Stimulated activated naive CD8-positive, alpha-beta T cell treated with anti-CD3 and anti-CD28 coated beads, Interleukin-15, Interleukin-2, amounts not matched to agents 100 U/mL and 50 U/mL, for 24 hours (primary cell): ENCODE results near the gene CASS4.

Source experiments
- ATAC-seq: fragments of 150-1000 bp; cut with Tn5 transposase; one replicate; pipeline ENCODE4 v1.10.0; 2021
- DNase-seq: peaks from one replicate; pipeline ENCODE4 v3.0.0; 2021

The CASS4 gene

DNA sequence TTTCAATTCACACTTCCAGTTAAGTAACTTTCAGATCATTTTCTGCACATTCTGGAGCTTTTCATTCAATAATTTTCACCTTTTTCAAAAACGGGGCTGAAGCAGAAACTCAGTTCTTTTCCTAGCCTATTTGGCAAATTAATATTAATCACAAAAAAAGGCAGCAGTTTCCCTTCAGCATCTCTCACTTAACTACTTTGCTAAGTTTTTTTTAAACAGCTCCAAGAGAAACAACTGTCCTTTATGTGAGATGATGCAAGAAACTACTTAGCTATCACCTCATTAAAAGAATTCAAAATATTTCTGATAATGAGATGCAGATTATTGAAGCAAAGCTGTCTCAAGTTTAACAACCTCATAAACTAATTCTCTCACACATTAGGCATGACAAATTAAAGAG lies 11.8 kb downstream of the CASS4 start:
- no peak for DNase-seq

DNA sequence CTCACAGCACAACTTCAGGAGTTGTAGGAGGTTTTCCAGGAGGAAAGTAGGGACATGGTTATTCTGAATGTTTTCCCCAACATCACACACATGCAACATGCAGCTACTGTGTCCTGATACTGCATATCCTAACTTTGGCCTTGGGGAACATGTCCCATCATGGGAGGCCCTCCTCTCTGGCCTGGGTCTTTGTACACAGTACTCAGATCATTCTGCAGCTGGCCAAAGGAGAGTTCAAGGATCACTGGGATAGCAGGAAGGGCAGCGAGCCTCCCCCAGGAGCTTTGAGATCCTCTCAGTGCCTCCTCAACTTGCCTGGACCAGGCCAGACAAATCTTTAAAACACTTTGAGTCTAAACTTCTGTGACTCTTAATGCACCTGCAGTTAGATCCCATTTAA lies 12.9 kb downstream of the CASS4 start:
- no peak for ATAC-seq
- DNase-seq: no peak

More for the DNA sequence above, 11.8 kb downstream of the CASS4 start:
- no peak for ATAC-seq

DNA sequence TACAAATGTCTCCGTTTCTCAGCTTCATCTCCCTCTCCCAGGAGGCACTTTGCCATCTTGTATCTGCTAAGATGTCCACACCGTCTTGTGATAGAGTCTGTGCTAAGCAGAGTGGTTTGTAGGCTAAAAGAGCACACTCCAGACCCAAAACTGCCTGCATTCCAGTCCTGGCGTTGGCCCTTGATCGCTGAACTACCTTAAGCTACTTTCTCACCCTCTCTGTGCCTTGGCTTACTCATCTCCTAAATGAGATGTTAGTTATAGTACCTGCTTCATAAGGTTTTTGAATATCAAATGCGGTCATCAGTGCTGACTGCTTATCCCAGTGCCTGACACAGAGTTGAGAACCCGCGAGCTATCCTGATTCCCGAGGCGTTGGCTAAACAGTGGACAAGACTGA lies 14.0 kb downstream of the CASS4 start:
- ATAC-seq (no peak), DNase-seq (no peak)

DNA sequence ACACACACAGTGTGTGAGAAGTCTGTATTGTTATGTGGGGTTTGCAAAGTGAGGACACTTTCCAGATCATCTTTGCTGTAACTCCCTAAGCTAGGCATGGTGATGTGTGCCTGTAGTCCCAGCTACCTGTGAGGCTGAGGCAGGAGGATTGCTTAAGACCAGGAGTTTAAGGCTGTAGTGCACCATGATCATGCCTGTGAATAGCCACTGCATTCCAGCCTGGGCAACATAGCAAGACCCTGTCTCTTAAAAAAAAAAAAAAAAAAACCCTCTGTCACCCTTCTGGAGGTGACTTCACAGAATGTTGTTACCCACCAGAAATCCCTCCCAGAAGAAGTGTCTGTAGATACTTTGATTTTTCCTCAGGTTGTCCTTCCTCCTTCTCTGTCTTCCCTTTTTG lies 14.9 kb downstream of the CASS4 start:
- no peak for ATAC-seq
- no peak for DNase-seq

DNA sequence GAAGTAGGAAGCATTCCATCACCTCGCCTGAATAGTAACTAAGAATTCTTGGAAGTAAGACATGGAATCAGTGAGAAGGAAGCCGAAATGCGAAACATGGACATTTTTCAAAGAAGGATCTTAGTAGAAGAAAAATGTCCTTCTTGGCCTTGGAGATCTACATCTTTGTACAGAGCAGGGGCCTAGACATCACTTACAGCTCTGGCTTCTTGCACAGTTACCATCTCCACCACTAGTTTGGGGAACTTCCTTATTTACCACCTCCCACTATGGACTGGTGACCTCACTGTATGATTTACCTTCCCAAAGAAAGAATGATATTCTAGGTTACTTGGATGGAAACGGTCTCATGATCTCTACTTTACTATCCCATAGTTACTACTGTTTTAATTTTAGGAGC lies 15.7 kb downstream of the CASS4 start:
- no peak for DNase-seq
- no peak for ATAC-seq

DNA sequence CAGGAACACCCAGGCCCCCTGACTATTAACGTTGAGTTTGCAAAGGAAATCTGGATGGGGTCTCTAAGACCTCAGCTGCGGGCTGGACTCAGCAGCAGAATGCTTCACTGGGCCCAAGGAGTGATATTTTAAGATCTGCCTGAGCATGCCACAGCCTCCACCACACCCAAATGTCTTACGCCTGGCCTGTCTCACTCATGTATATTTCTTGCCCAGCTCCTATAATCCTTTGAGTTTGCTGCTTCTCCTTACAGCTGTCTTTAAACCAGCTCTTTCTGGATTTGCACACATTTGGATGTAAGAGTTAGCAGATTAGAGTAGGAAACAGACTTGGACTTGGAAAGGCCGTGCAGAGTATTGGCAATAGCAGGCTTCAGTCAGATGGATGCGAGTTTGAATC lies 16.4 kb downstream of the CASS4 start:
- ATAC-seq: no peak
- DNase-seq: no peak

DNA sequence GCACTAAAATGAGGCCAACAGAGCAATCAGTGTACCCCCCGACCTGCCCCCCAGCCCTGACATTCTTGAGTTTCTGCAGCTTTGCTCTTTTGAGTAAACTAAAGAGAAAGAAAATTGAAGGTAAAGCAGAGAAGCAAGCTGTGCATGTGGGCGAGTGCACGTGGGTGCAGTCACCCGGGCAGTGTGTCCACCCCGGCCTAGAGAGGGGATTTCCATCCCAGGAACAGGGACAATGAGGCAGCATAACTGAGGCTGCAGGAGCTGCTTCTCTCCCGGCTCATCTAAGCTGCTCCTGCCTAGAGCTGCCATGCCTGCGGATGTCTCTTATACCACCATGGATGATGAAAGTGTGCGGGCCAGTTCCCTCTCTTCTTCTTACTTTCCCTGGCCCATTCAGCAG lies 16.8 kb downstream of the CASS4 start:
- ATAC-seq: no peak
- no peak for DNase-seq

DNA sequence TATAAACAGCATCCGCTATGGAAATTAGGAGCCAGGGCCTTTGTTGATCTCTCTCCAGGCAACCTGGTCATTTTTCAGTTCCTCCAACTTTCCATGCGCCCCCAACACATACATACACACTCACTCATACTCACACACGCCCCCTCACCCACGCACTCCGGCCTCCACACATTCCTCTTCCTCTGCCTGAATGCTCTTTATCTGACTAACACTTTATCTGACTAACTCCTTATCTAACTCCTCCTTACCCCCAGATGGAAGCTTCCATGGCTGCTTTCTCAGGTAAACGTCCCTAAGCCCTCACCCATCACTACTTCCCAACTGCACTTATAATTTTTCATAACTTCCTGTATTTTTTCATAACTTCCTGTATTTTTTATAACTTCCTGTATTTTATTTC lies 17.4 kb downstream of the CASS4 start:
- DNase-seq: peak; percentile 58
- ATAC-seq: peak; percentile 60

DNA sequence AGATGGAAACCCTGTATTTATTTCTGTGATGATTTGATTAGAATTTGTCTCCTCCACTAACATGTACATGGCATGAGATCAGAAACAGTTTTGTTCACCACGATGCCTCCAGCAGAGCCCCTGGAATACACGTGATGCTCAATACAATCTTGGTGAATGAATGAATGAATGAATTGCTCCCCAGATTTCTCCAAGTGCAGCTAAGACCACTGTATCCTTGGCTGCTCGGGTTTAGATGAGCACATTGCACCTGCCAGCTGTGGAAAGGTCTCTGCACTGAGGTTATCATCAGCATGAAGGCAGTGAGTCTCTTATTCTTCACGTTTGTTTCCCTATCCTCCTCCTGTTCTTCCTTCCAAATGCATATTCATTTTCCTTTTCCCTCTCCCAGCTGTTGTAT lies 17.9 kb downstream of the CASS4 start:
- DNase-seq (no peak), ATAC-seq (no peak)

DNA sequence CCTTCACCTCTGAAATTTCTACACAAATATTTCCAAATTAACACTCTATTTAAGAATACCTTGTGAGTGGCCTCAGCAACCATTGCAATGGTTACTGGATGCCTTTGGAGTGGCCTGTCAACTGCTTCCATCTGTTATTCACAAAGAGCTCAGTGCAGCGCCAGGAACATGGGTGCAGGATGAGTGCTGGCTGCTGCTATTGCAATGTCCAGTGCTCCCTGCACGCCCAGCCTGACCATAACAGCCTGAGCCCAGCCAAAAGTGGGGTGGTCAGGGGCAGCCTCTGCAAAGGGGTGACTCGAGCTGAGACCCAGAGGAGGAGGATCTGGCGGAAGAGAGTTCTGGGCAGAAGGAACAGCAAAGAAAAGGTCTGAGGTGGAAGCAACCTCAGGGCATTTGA lies 18.4 kb downstream of the CASS4 start:
- DNase-seq (no peak), ATAC-seq (no peak)

DNA sequence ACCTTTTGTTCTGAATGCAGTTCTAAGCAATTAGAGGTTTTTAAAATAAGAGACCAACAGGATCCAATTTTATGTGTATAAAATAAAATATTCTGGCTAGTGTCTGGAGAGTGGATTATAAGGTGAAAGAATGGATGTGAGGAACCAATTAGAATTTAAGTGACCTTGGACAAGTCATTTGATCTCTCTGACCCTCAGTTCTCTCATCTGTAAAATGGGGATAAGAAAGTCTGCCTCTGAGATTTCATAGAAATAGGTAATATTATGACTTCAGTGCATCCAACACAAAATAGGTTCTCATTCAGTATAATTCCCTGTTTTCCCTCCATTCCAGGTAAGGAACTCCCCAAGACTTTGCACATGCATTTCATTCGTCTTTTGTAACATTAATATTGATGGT lies 18.9 kb downstream of the CASS4 start:
- no peak for DNase-seq
- ATAC-seq: no peak

DNA sequence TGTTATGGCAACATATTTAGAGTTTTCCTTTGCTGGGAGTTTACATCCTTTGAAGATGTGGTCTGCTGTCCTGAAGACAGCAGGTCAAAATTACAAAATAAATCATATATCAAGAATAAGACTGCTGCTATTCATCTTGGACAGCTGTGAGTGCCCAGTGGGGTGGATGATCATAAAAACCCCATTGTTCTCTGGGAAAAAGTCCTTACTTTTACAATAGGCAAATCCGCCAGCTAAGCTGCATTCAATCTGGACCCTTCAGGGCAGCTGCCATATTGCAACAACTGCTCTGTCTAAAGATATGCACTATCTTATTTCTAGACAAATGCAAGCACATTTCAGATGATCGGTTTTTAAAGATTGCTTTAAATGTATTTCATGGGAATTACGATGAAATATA lies 19.4 kb downstream of the CASS4 start:
- DNase-seq (no peak), ATAC-seq (no peak)

DNA sequence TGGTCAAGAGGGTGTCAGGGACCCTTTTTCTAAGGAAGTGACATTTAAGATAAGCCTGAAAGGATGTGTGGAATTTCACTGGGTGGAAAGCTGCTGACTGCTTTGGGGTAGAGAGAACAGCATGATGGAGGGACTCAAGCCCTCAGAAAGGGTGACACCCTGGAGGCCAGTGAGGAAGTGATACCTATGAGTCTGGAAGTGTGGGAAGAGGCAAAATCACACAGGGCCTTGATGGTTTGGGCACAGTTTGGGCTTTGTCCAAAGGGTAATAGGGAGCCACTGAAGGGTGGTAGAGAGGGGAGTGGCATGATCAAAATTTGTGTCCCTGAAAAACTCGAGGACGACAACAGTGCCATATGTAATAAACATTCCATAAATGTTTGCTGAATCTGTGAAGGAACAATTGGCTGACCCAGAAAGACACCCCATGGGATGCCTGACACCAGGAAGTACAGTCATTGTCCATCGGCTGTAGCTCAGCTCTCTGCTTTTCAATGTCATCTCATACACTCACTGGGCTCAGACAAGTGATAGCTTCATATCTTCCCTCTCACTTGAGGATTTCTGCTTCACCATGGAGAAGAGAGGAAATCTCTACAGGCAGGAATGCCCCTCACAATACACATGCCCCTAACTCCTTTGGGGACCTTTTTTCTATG lies 21.3 kb downstream of the CASS4 start:
- no peak for DNase-seq
- ATAC-seq: no peak

DNA sequence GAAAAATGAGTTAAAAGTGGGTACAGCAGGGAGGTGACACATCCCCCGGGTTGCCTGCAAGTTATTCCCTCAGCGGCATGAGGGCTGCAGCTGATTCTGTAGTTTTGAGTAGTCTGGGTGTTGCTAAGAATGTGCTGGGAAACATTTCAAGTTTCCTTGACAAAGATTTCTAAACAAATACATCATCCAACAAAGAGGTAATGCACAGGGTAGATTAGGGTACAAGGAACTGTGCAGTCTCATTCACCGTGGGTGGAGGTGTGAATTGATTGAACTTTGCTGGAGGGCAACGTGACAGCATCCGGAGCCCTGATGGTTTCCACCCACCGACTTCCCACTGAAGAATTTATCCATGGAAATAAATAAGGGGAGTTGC lies 21.8 kb downstream of the CASS4 start:
- peak; percentile 78 for ATAC-seq
- DNase-seq: no peak

DNA sequence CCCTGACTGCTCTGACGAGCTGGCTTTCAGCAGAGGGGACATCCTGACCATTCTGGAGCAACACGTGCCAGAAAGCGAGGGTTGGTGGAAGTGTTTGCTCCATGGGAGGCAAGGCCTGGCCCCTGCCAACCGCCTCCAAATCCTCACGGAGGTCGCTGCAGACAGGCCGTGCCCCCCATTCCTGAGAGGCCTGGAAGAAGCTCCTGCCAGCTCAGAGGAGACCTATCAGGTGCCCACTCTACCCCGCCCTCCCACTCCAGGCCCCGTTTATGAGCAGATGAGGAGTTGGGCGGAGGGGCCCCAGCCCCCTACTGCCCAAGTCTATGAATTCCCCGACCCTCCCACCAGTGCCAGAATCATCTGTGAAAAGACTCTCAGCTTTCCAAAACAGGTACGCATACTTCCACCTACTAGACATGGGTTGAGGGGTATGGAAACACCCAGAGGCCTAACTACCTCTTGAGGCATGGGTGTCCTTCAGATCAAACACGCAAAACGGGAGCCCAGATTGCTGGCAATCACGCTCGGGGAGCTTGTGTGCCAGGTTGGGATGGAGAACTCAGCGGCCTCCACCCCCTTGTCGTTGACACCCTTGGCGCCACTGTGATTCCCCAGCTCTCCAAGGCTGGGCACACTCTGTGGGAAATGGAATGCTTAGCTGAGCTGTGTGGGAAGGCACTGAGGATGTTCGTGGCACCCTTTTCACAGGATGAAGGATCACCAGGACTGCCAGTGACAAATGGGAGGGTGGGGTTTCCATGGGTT lies 25.3 kb downstream of the CASS4 start:
- ATAC-seq: no peak
- no peak for DNase-seq

DNA sequence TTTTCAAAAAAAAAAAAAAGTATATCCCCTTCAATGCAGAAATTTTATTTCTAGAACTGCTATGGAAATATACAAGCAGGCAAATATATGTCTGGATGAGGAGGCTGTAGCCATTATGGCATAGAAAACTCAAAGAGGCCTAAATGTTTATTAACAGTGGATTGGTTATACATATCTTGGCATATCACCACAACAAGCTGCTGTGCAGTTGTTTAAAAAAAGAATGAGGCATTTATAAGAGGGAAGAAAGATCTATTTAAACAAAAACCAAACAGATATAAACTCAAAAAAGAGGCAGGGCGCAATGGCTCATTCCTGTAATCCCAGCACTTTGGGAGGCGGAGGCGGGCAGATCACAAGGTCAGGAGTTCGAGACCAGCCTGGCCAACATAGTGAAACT lies 26.2 kb downstream of the CASS4 start:
- no peak for DNase-seq
- no peak for ATAC-seq

DNA sequence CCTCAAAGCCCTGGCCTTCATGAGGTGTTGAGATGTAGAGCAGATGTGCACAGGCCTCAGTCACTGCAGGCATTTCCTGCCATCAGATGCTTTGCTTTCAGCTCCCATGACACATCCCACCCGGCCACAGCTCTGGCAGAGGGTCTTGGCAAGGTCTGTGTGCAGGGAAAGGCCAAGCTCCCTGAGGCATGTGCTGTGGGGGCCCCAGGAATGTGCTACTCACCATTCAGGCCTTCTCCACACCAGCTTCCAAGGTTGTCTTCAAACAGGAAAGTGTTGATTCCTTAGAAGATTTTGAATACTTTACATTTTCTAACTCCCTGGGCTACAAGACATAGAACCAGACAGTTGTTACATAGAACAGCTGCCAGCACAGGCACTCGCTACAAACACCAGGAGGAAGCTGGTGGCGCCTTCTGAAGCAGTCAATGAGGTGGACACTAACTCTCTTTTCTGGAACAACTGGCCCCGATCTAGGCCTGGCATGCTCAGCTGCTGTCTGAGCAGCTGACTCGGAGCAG lies 27.8 kb downstream of the CASS4 start:
- ATAC-seq: peak; percentile 45
- DNase-seq: peak; percentile 49

DNA sequence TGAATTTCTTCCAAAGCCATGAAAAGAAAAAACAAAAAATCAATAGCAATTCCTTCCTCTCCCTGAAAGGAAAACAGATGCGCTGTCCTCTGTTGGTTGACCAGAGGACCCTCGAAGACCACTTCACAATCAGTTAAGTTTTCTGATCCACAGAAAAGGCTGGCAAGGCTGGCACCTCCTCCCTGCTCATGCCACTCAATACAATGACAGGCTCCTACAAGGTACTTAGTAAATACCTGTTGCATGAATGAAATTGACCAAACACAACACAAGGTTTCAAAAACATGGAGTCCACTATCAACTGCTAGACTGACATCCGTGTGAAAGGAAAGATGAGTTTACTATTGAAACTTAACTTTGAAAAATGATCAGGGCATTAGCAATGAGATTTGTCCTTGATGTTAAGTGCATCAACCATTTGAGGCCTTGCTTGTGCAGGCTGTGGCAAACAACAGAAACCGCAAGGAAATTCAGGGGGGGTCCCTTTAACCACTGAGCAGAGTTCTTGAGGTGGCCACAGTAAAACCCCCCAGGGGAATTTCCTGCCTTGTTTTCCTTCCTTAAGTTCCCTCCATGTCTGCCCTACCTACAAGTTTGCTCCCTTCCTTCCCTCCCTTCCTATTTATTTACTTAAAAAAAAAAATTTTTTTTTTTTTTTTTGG lies 28.4 kb downstream of the CASS4 start:
- peak; percentile 72 for ATAC-seq
- peak; percentile 74 for DNase-seq

DNA sequence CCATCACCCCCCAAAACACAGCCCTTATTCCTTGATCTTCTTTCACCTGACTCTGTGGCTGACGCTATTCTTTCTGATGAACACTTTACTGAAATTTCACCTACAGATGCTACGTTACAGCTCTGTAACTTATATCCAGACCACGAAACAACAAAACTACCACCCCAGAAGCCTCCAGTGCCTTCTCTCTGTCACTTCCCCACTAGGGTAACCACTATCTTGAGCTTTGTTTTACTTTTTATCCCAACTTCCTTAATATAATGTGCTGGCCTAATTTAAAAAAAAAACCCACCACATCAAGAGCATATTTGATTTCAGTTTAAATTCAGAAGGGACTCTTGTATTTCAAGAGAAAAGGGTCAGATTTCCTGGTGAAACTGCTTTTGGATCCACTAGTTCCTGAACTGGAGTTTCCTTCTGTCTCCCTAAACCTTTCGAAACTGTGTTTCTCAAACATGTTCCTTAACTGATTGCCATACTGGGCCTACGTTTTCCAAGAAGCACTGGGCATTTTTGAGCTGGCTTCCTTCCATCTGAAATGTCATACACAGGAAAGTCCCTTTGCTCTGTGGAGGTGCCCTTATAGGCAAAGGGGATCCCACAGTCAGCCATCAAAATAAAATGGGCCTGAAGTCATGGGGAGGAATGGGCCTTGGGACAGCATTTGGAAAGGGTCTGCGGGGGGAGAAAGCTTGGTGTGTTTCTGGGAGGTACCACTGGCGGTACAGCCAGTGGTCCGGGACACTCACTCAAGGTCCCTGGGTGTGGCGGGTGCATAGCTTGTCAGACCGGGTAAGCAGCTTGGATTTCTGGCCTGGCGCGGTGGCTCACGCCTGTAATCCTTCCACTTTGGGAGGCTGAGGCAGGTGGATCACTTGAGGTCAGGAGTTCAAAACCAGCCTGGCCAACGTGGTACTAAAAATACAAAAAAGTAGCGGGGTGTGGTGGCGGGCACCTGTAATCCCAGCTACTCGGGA lies 30.6 kb downstream of the CASS4 start:
- DNase-seq (no peak), ATAC-seq (peak; percentile 17)

DNA sequence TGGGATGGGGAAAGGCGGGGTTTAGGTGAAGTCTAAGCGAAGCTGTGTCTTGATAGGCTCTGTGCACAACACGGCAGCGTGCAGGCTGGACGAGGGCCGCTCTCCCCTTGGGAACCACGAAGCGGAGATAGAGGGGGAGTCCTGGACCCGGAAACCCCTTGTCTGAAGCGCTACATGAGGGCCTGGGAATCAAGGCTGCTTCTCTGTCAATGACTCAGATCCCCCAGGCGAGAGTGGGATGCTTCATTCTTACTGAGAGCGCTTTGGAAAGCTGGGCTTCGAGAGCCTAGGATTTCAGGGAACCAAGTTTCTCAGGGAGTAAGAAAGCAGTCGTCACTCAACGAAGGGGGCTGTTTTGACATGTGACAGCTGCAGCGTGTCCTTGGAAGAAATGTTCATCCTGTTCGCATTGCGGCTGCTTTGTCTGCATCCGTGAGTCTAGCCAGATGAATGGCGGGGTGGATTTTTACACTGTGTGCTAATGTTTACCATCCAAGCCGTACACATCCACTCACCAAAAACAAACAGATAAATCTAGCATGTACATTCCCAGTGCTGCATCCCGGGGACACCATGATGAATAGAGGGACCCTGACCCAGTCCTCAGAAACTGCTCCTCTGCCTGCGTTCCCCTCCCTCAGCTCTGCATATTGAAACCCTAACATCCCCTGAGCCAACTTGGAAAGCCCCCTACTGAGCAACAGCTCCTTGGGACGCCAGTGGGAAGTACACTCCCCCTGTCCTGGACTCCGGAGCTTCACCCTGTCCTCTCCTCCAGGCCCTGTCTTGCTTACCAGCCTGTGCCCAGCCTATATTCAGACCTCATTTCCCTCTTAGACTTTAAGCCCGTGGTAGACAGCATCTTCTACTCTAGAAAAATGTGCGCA lies 31.8 kb downstream of the CASS4 start:
- DNase-seq (no peak), ATAC-seq (no peak)

DNA sequence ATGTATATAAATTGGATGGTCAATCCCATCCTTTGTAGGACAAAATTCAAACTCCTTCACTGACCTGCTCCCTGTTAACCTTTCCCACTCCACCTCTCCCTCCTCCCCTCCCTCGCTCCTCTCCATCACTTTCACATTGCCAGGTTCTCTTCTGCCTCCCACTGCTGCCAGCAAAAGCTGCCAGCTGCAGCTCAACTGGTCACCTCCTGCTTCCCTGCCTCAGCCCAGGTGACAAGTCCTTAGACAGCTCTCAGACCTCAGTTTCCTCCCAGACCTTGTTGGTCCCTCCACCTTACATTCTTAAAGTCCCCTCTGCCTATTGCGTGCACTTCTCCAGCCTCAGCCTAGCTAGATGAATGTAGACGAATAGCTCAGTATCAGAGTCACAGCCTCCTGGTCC lies 33.1 kb downstream of the CASS4 start:
- DNase-seq (no peak), ATAC-seq (no peak)
